Lower leg skin (tissue), 3 donors: Measurements from ENCODE around the gene CTTNBP2.

Experiments used
- CTCF ChIP-seq, 3 donors: fragments of 450-650 bp; IDR thresholded peaks; one replicate each; pipeline ENCODE4 v1.5.1; 2016; ENCODE audit warnings: antibody characterized with exemption in 3 of 3, mild to moderate bottlenecking in 3 of 3, moderate library complexity in 2 of 3
- POLR2A ChIP-seq, 2 donors: fragments of 450-650 bp; IDR thresholded peaks; one replicate each; pipeline ENCODE4 v1.6.1; 2016 to 2017; ENCODE audit warnings: antibody characterized with exemption in 2 of 2, mild to moderate bottlenecking in 1 of 2, moderate library complexity in 1 of 2

- no peak for TF ChIP-seq CTCF (IDR thresholded peaks at IDR 0.05)
- TF ChIP-seq POLR2A (IDR thresholded peaks at IDR 0.05): no peak
Measured at GRCh38 chr7:117665368-117665767, 207.9 kb downstream of the CTTNBP2 start.
